Superior temporal gyrus (tissue), 1 donor: ENCODE measurements around the gene ANKRD2.
"Not testable (repeated sequence)": the region's sequence is repeated elsewhere in the genome, so short reads cannot be mapped to it uniquely, and the experiment has no call there.

Experiments
- DNase-seq: peaks from one replicate; pipeline ENCODE4 v3.0.0-alpha.2; 2016; ENCODE audit errors: extremely low spot score

ANKRD2 gene

GRCh38 chr10:97546456-97547270 lies 25.9 kb upstream of the ANKRD2 start:
- no peak for DNase-seq

- no peak for DNase-seq
These were observed 25.3 kb upstream of the ANKRD2 start for GRCh38 chr10:97547271-97547600.

- DNase-seq: no peak
These were observed 24.6 kb upstream of the ANKRD2 start for GRCh38 chr10:97547962-97548361.

GRCh38 chr10:97548828-97549455 lies 23.6 kb upstream of the ANKRD2 start:
- DNase-seq: no peak

- peak; percentile 75 for DNase-seq
These were observed 22.8 kb upstream of the ANKRD2 start for GRCh38 chr10:97549587-97550322.

- no peak for DNase-seq
These were observed 22.0 kb upstream of the ANKRD2 start for GRCh38 chr10:97550336-97551149.

GRCh38 chr10:97551271-97551670 lies 21.3 kb upstream of the ANKRD2 start:
- no peak for DNase-seq

- DNase-seq: peak; percentile 84
These were observed 19.0 kb upstream of the ANKRD2 start for GRCh38 chr10:97553575-97554031.

- DNase-seq: not testable (repeated sequence)
These were observed 18.2 kb upstream of the ANKRD2 start for GRCh38 chr10:97554336-97554735.

- DNase-seq: not testable (repeated sequence)
These were observed 17.0 kb upstream of the ANKRD2 start for GRCh38 chr10:97555541-97555940.

- not testable (repeated sequence) for DNase-seq
These were observed 11.7 kb upstream of the ANKRD2 start for GRCh38 chr10:97560731-97561381.

GRCh38 chr10:97561386-97562077 lies 11.0 kb upstream of the ANKRD2 start:
- not testable (repeated sequence) for DNase-seq

GRCh38 chr10:97562329-97562728 lies 10.2 kb upstream of the ANKRD2 start:
- not testable (repeated sequence) for DNase-seq

GRCh38 chr10:97563337-97563736 lies 9.2 kb upstream of the ANKRD2 start:
- DNase-seq: no peak

GRCh38 chr10:97564776-97565175 lies 7.8 kb upstream of the ANKRD2 start:
- DNase-seq: no peak

GRCh38 chr10:97566336-97566996 lies 6.1 kb upstream of the ANKRD2 start:
- DNase-seq: no peak

- no peak for DNase-seq
These were observed 4.7 kb upstream of the ANKRD2 start for GRCh38 chr10:97567891-97568290.

GRCh38 chr10:97570146-97570788 lies 2.3 kb upstream of the ANKRD2 start:
- DNase-seq: no peak

GRCh38 chr10:97570789-97571471 lies 1.6 kb upstream of the ANKRD2 start:
- DNase-seq: no peak
